Right renal cortex interstitium (tissue), 3 donors: Measurements from ENCODE around the gene HUS1. TPM values are rescaled to one million over a fixed set of nuclear protein-coding genes. Genes with fewer than 3 reads are reported as not detected.
"Not testable (repeated sequence)": the region's sequence is repeated elsewhere in the genome, so short reads cannot be mapped to it uniquely, and the experiment has no call there.

Source experiments
- DNase-seq, 3 donors: peaks; one replicate each; pipeline ENCODE4 v3.0.0-alpha.2; 2013; ENCODE audit warnings: low read depth in 3 of 3, low spot score in 2 of 3
- polyA plus RNA-seq, 3 donors: library from polyadenylated mRNA; unstranded; fragments of 120-200 nt; gene quantifications; one replicate each; pipeline ENCODE4 v1.2.1, GENCODE V29; 2013; ENCODE audit not compliant: insufficient read length in 3 of 3

HUS1 gene
- polyA plus RNA-seq, 3 donors = 18.2 to 20.3 (median 19.1) TPM

GRCh38 chr7:47945261-47946015, 34.0 kb downstream of the HUS1 start:
- DNase-seq = peak in 2 of 3 donors; percentile 36 to 44

GRCh38 chr7:47944536-47945260, 34.7 kb downstream of the HUS1 start:
- no peak for DNase-seq

GRCh38 chr7:47943676-47944474, 35.5 kb downstream of the HUS1 start:
- DNase-seq = no peak

GRCh38 chr7:47942651-47943050, 36.8 kb downstream of the HUS1 start:
- not testable (repeated sequence) for DNase-seq

GRCh38 chr7:47942132-47942531, 37.3 kb downstream of the HUS1 start:
- DNase-seq = no peak

- no peak for DNase-seq
These were observed 38.1 kb downstream of the HUS1 start for GRCh38 chr7:47941136-47941844.

GRCh38 chr7:47940088-47941013, 39.1 kb downstream of the HUS1 start:
- DNase-seq = no peak

GRCh38 chr7:47939425-47940036, 39.9 kb downstream of the HUS1 start:
- no peak for DNase-seq

- no peak for DNase-seq
These were observed 40.7 kb downstream of the HUS1 start for GRCh38 chr7:47938574-47939165.

GRCh38 chr7:47937711-47938573, 41.5 kb downstream of the HUS1 start:
- no peak for DNase-seq

GRCh38 chr7:47937065-47937687, 42.2 kb downstream of the HUS1 start:
- DNase-seq = no peak

- no peak for DNase-seq
These were observed 43.1 kb downstream of the HUS1 start for GRCh38 chr7:47936323-47936722.

GRCh38 chr7:47935336-47935735, 44.1 kb downstream of the HUS1 start:
- no peak for DNase-seq

GRCh38 chr7:47934831-47935230, 44.6 kb downstream of the HUS1 start:
- DNase-seq = no peak

GRCh38 chr7:47933215-47933614, 46.2 kb downstream of the HUS1 start:
- DNase-seq = no peak

- no peak for DNase-seq
These were observed 46.9 kb downstream of the HUS1 start for GRCh38 chr7:47932466-47933037.

- no peak for DNase-seq
These were observed 47.4 kb downstream of the HUS1 start for GRCh38 chr7:47932016-47932415.
